OCI-LY1 (cell line): Measurements from ENCODE around the gene ARHGAP10.

Experiments
- H2AFZ ChIP-seq: fragments of 200-600 bp; sonication (generic), shearing (Covaris generic); 2 replicates; pipeline ENCODE4 v1.6.0; 2014; ENCODE audit warnings: antibody characterized with exemption, mild to moderate bottlenecking, low read length
- H3F3A ChIP-seq: fragments of 200-600 bp; sonication (generic), shearing (Covaris generic); 2 replicates; pipeline ENCODE4 v1.6.0; 2014; ENCODE audit warnings: mild to moderate bottlenecking, antibody characterized with exemption, low read length, moderate library complexity; ENCODE audit not compliant: insufficient read depth
- H3K27ac ChIP-seq: fragments of 200-600 bp; sonication (generic); 2 replicates; pipeline ENCODE4 v1.5.1; 2014; ENCODE audit warnings: low read length, mixed run types, mild to moderate bottlenecking, low read depth; ENCODE audit not compliant: poor library complexity, severe bottlenecking
- H3K27me3 ChIP-seq: fragments of 200-600 bp; sonication (generic); 2 replicates; pipeline ENCODE4 v1.6.0; 2014; ENCODE audit warnings: antibody characterized with exemption, mild to moderate bottlenecking, low read length, moderate library complexity; ENCODE audit not compliant: insufficient read depth
- H3K36me3 ChIP-seq: fragments of 200-600 bp; sonication (generic); 2 replicates; pipeline ENCODE4 v1.6.1; 2014; ENCODE audit warnings: mild to moderate bottlenecking, antibody characterized with exemption, low read length, moderate library complexity, mixed read lengths; ENCODE audit not compliant: insufficient read depth
- H3K4me1 ChIP-seq: fragments of 200-600 bp; sonication (generic); 2 replicates; pipeline ENCODE4 v1.5.1; 2014; ENCODE audit warnings: mild to moderate bottlenecking, low read length, moderate library complexity; ENCODE audit not compliant: insufficient read depth, severe bottlenecking
- H3K4me2 ChIP-seq: fragments of 200-600 bp; sonication (generic), shearing (Covaris generic); 2 replicates; pipeline ENCODE4 v1.6.1; 2014; ENCODE audit warnings: low read length
- H3K4me3 ChIP-seq: fragments of 200-600 bp; sonication (generic); 2 replicates; pipeline ENCODE4 v1.5.1; 2014; ENCODE audit warnings: low read length, low read depth, mild to moderate bottlenecking, mixed read lengths; ENCODE audit not compliant: poor library complexity, severe bottlenecking
- H3K79me2 ChIP-seq: fragments of 200-600 bp; shearing (Covaris generic); 2 replicates; pipeline ENCODE4 v1.6.1; 2016; ENCODE audit warnings: mixed run types, low read length, mixed read lengths; ENCODE audit not compliant: insufficient read depth
- H3K9ac ChIP-seq: fragments of 200-600 bp; sonication (generic), shearing (Covaris generic); 2 replicates; pipeline ENCODE4 v1.6.1; 2014; ENCODE audit warnings: mild to moderate bottlenecking, low read length, mixed read lengths
- H3K9me2 ChIP-seq: fragments of 200-600 bp; sonication (generic), shearing (Covaris generic); 2 replicates; pipeline ENCODE4 v1.6.1; 2014; ENCODE audit warnings: low read depth, mild to moderate bottlenecking, low read length, mixed read lengths
- H3K9me3 ChIP-seq: fragments of 200-600 bp; shearing (Covaris generic); 2 replicates; pipeline ENCODE4 v1.6.1; 2014; ENCODE audit warnings: low read length, mixed read lengths
- H4K20me1 ChIP-seq: fragments of 200-600 bp; sonication (generic), shearing (Covaris generic); 2 replicates; pipeline ENCODE4 v1.6.0; 2016; ENCODE audit warnings: mild to moderate bottlenecking, low read length; ENCODE audit not compliant: insufficient read depth
- EZH2 ChIP-seq: fragments of 200-600 bp; sonication (generic), shearing (Covaris generic); IDR thresholded peaks from 2 replicates; pipeline ENCODE4 v1.8.0; 2017; ENCODE audit warnings: borderline replicate concordance, mixed run types, mild to moderate bottlenecking, antibody characterized with exemption, low read length, moderate library complexity, mixed read lengths
- TF ChIP-seq, protein P1 (sequence below): fragments of 200-600 bp; sonication (generic), shearing (Covaris generic); IDR thresholded peaks from 2 replicates; pipeline ENCODE4 v1.5.1; 2017; ENCODE audit warnings: mild to moderate bottlenecking, antibody characterized with exemption, low read length, moderate library complexity, mixed read lengths

The ARHGAP10 gene

DNA sequence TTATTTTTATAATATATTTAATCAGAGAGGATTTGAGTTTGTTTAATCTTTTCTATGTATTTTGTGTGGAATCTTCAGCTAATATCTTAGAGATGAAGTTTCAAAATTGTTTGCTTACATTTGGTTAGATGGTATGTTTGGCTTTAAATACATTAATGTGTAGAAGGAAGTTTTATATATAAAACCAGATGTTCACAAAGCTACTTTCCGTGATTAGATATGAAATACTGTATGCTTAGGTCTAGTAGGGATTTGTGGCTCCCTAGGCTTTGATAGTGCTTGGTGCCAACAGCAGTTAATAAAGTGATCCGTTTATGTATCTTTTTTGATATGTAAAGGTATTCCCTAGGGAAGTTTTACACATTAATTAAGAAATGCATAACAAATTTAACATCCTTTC lies 223.0 kb downstream of the ARHGAP10 start:
- no peaks in the 10 kb centered on the region for H3K9me2 ChIP-seq
- H3F3A ChIP-seq, result no peaks in the 10 kb centered on the region
- H3K9ac ChIP-seq, result no peak overlapping the region
- no peaks in the 10 kb centered on the region for H3K79me2 ChIP-seq
- no peaks in the 10 kb centered on the region for H4K20me1 ChIP-seq
- H3K4me2 ChIP-seq, result no peak overlapping the region
- H2AFZ ChIP-seq, result no peak overlapping the region
- H3K4me1 ChIP-seq, result no peaks in the 10 kb centered on the region
- H3K4me3 ChIP-seq, result no peak overlapping the region
- H3K27me3 ChIP-seq, result no peaks in the 10 kb centered on the region
- H3K9me3 ChIP-seq, result no peaks in the 10 kb centered on the region
- TF ChIP-seq EZH2, result no peak
- TF ChIP-seq, protein P1, sequence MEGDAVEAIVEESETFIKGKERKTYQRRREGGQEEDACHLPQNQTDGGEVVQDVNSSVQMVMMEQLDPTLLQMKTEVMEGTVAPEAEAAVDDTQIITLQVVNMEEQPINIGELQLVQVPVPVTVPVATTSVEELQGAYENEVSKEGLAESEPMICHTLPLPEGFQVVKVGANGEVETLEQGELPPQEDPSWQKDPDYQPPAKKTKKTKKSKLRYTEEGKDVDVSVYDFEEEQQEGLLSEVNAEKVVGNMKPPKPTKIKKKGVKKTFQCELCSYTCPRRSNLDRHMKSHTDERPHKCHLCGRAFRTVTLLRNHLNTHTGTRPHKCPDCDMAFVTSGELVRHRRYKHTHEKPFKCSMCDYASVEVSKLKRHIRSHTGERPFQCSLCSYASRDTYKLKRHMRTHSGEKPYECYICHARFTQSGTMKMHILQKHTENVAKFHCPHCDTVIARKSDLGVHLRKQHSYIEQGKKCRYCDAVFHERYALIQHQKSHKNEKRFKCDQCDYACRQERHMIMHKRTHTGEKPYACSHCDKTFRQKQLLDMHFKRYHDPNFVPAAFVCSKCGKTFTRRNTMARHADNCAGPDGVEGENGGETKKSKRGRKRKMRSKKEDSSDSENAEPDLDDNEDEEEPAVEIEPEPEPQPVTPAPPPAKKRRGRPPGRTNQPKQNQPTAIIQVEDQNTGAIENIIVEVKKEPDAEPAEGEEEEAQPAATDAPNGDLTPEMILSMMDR, result no peak
- H3K36me3 ChIP-seq, result no peaks in the 10 kb centered on the region
- no peak overlapping the region for H3K27ac ChIP-seq

DNA sequence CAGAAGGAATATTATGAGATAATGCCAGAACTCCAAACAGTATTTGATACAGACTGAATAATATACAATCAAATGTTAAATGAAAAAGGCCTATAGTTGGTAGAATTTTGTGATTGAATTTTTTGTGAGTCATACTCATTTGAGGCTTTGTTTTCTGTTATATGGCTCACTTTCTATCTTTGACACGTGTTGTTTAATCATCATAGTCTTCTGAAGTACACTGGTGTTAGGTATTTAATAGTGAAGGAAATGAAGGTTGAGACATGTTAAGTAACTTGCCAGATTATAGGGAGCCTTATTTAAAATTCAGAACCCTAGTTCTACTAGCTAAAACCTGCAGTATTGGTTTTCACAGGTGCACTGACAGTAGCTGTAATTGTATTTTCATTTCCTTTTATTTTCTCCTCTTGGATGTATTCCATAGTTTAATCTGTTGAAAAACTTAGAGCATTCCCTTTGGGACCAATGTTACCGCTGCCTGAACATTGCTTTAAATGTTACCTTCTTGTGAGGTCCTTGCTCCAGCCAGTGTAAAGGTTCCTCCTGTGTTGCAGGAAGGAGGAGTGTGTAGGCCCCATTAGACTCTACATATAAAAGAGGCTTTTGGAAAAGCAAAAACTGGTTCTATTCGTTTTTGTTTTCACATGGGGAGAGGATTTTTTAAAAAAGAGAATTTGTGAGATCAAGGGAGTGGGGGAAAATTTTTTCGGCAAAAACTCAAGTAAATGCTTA lies 224.1 kb downstream of the ARHGAP10 start:
- Histone ChIP-seq H3K27ac (no peak overlapping the region), H3F3A (no peaks in the 10 kb centered on the region)

DNA sequence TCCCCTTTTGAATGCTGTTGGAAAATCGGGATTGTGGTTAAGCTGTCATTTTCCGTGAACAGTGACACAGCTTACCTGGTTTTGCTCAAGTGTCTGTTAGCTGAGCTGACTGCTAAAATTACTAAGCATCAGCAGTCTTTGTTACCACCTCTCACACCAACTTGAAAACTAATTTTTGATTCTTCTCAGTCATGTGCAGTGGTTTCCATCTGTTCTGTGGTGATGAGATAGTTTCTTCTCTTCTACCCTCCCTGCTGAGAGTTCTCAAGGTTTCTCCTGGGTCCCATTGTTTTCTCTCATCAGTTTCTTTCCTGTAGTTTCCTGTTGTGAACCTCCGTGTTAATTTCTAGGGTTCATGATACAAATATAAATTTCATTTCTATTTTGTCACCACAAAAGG lies 225.6 kb downstream of the ARHGAP10 start:
- H3F3A ChIP-seq, result no peaks in the 10 kb centered on the region
- H3K9me3 ChIP-seq, result no peaks in the 10 kb centered on the region
- no peaks in the 10 kb centered on the region for H3K4me1 ChIP-seq
- no peak overlapping the region for H3K9ac ChIP-seq
- no peak overlapping the region for H3K4me3 ChIP-seq
- no peak overlapping the region for H3K4me2 ChIP-seq
- no peaks in the 10 kb centered on the region for H3K27me3 ChIP-seq
- H2AFZ ChIP-seq, result no peak overlapping the region
- TF ChIP-seq EZH2, result no peak
- TF ChIP-seq, protein P1, result no peak
- H3K36me3 ChIP-seq, result no peaks in the 10 kb centered on the region
- H3K79me2 ChIP-seq, result no peaks in the 10 kb centered on the region
- no peaks in the 10 kb centered on the region for H3K9me2 ChIP-seq
- H4K20me1 ChIP-seq, result no peaks in the 10 kb centered on the region
- no peak overlapping the region for H3K27ac ChIP-seq

More for the DNA sequence above, 224.1 kb downstream of the ARHGAP10 start:
- Histone ChIP-seq H3K36me3 (no peaks in the 10 kb centered on the region), H2AFZ (no peak overlapping the region), H4K20me1 (no peaks in the 10 kb centered on the region), H3K9ac (no peak overlapping the region), H3K9me2 (no peaks in the 10 kb centered on the region), H3K4me1 (no peaks in the 10 kb centered on the region), H3K4me3 (no peak overlapping the region), H3K27me3 (no peaks in the 10 kb centered on the region), H3K9me3 (no peaks in the 10 kb centered on the region), H3K79me2 (no peaks in the 10 kb centered on the region), H3K4me2 (no peak overlapping the region)
- no peak for TF ChIP-seq EZH2

DNA sequence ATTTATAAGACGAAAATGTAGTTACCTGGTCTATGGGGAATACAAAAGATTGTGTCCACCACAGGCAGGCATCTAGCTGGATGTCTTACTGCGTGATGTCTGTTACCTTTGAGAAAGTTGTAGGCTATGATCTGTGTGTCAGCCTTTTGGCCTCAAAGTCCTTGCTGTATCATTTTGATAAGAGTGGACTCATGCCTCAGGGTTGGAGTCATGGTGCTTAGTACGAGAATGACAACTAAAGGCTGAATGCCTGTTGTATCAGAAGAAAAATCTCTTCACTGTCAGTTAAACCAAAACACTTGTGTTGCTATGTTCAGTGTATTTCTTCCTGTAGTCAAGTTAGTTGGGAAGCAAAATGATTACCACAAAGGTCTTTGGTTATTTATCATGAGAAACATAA lies 226.2 kb downstream of the ARHGAP10 start:
- Histone ChIP-seq H3K9ac (no peak overlapping the region), H4K20me1 (no peaks in the 10 kb centered on the region), H2AFZ (no peak overlapping the region), H3K27ac (no peak overlapping the region), H3K4me1 (no peaks in the 10 kb centered on the region), H3K27me3 (no peaks in the 10 kb centered on the region), H3K9me3 (no peaks in the 10 kb centered on the region), H3K79me2 (no peaks in the 10 kb centered on the region), H3K9me2 (no peaks in the 10 kb centered on the region), H3F3A (no peaks in the 10 kb centered on the region), H3K4me2 (no peak overlapping the region), H3K4me3 (no peak overlapping the region), H3K36me3 (no peaks in the 10 kb centered on the region)
- TF ChIP-seq EZH2, result no peak
- TF ChIP-seq, protein P1, result no peak
